Natural killer cell treated with Interleukin-12 subunit alpha and Interleukin-12 subunit beta and Interleukin-15 and Interleukin-18, amount 100 ng/mL, for 72 hours (primary cell): ENCODE results near the gene MEAK7. TPM values are rescaled to one million over a fixed set of nuclear protein-coding genes. Genes with fewer than 3 reads are reported as not detected.

Source experiments
- total RNA-seq, 2 donors: library from RNA; stranded (reverse); gene quantifications; one replicate each; pipeline ENCODE4 v1.2.3, GENCODE V29; 2022

The MEAK7 gene
- total RNA-seq, 2 donors from 2014 or later, result 9.4 to 10.0 TPM

Other genes with a start within 250 kb of the MEAK7 start
- not detected for gene WFDC1, start 209.8 kb downstream of the MEAK7 start, total RNA-seq
- not detected for gene ATP2C2, start 136.1 kb downstream of the MEAK7 start, total RNA-seq
- gene COTL1, start 113.4 kb upstream of the MEAK7 start, total RNA-seq, result 100 to 1,000 TPM; 128 to 154 TPM
- gene KLHL36, start 143.9 kb upstream of the MEAK7 start, total RNA-seq, result 10 to 100 TPM; 35.9 to 48.6 TPM
- 100 to 1,000 TPM; 111 to 156 TPM for gene USP10, start 195.3 kb upstream of the MEAK7 start, total RNA-seq